Naive thymus-derived CD8-positive, alpha-beta T cell (primary cell): Measurements from ENCODE around the gene BUB1B. TPM values are rescaled to one million over a fixed set of nuclear protein-coding genes. Genes with fewer than 3 reads are reported as not detected.
"Not testable (repeated sequence)": the region's sequence is repeated elsewhere in the genome, so short reads cannot be mapped to it uniquely, and the experiment has no call there.

Experiments used
- ATAC-seq, 2 donors: fragments of 150-1000 bp; cut with Tn5 transposase in 1 of 2; sonication (Bioruptor Pico), chemical (Tn5 transposase) in 1 of 2; 1 replicate in 1 of 2; 2 replicates in 1 of 2; pipeline ENCODE4 v1.10.0; 2021; ENCODE audit warnings: mild to moderate bottlenecking in 2 of 2, moderate library complexity in 2 of 2
- POLR2A ChIA-PET: fragments of 350-600 bp; sonication (Branson Sonifier 250); formaldehyde crosslinking; loops from one replicate; lab custom pipeline; 2021; ENCODE audit warnings: antibody characterized with exemption; lab: Charles Lee
- DNase-seq, 10 donors: peaks; one replicate each; pipeline versions ENCODE4 v3.0.0 to v3.0.0-alpha.2; 2020 to 2022
- H3K27ac Mint-ChIP-seq, 10 donors: one replicate each; pipeline ENCODE4 v1.8.0; 2020 to 2022; ENCODE audit warnings: mild to moderate bottlenecking in 10 of 10, mixed read lengths in 10 of 10, moderate library complexity in 4 of 10, inconsistent platforms in 1 of 10
- H3K27me3 Mint-ChIP-seq, 5 donors: one replicate each; pipeline ENCODE4 v1.8.0; 2021 to 2022; ENCODE audit warnings: mixed read lengths in 5 of 5
- H3K36me3 Mint-ChIP-seq, 3 donors: one replicate each; pipeline ENCODE4 v1.8.0; 2020 to 2022; ENCODE audit warnings: mixed read lengths in 3 of 3, mild to moderate bottlenecking in 2 of 3, inconsistent platforms in 1 of 3
- H3K4me1 Mint-ChIP-seq, 4 donors: one replicate each; pipeline ENCODE4 v1.8.0; 2021 to 2022; ENCODE audit warnings: mixed read lengths in 4 of 4
- H3K4me3 Mint-ChIP-seq, 10 donors: one replicate each; pipeline ENCODE4 v1.8.0; 2020 to 2022; ENCODE audit warnings: mild to moderate bottlenecking in 10 of 10, mixed read lengths in 10 of 10, moderate library complexity in 6 of 10, inconsistent platforms in 1 of 10
- H3K9me3 Mint-ChIP-seq, 9 donors: one replicate each; pipeline ENCODE4 v1.8.0; 2020 to 2022; ENCODE audit warnings: mixed read lengths in 9 of 9, mild to moderate bottlenecking in 3 of 9, inconsistent platforms in 1 of 9, moderate library complexity in 1 of 9
- polyA plus RNA-seq, 3 donors: library from polyadenylated mRNA; unstranded; fragments of 300-500 nt; fragmentation: Illumina TruSeq; gene quantifications; one replicate each; pipeline ENCODE4 v1.2.3, GENCODE V29; 2021
- total RNA-seq, 8 experiments: library from RNA in 2 of 8; stranded (reverse) in 2 of 8; gene quantifications; one replicate each; pipeline ENCODE4 v1.2.3 and lab custom pipeline; 2021 to 2026

Gene BUB1B
- total and polyA plus RNA-seq, 5 experiments from 2014 or later = 0.49 to 0.77 (median 0.54) TPM; not detected in 2

GRCh38 chr15:40167374-40167773 is 6.5 kb downstream of the BUB1B start:
- H3K36me3 Mint-ChIP-seq, H3K27ac Mint-ChIP-seq, DNase-seq, H3K4me1 Mint-ChIP-seq, H3K9me3 Mint-ChIP-seq, H3K27me3 Mint-ChIP-seq, ATAC-seq, H3K4me3 Mint-ChIP-seq: not testable (repeated sequence)
- POLR2A ChIA-PET = interaction anchor here (0.6 kb wide), 2 partner anchors 20 to 61 kb away, joined by 3 to 4 read pairs; no protein-coding TSS in a partner anchor

DNA sequence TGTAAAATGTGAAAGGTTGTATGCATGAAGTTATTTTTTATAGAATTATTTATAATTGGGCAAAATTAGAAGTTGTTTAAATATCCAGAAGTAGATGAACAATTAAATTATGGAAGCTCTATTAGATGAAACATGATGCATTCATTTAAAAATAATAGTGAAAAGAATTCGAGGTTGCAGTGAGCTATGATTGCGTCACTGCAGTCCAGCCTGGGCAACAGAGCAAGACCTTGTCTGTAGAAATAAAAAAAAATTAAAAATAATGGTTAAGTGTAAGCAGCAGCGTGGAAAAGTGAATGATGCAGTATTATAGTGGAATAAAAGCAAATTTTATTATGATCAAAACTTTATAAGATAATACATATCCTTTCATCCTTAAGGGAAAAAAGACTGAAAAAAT is 14.3 kb downstream of the BUB1B start:
- no peaks in the 10 kb centered on the region for H3K36me3 Mint-ChIP-seq
- no peaks in the 10 kb centered on the region for H3K4me1 Mint-ChIP-seq
- no peaks in the 10 kb centered on the region for H3K9me3 Mint-ChIP-seq
- H3K27me3 Mint-ChIP-seq = no peaks in the 10 kb centered on the region
- H3K27ac Mint-ChIP-seq = no peak overlapping the region
- no peak for ATAC-seq
- POLR2A ChIA-PET = no interaction called here
- H3K4me3 Mint-ChIP-seq = no peak overlapping the region
- no peak for DNase-seq

GRCh38 chr15:40182358-40183029 is 21.6 kb downstream of the BUB1B start:
- H3K4me1 Mint-ChIP-seq = peaks cover 4 to 23% (median 19%) of the 10 kb centered on the region in 4 donors
- no peaks in the 10 kb centered on the region for H3K36me3 Mint-ChIP-seq
- POLR2A ChIA-PET = no interaction called here
- DNase-seq = no peak
- no peak for ATAC-seq
- H3K4me3 Mint-ChIP-seq = peak overlapping the region in 6 of 10 donors; percentile 1 to 57 (median 15)
- no peaks in the 10 kb centered on the region for H3K27me3 Mint-ChIP-seq
- peak overlapping the region in 5 of 10 donors; percentile 5 to 79 (median 50) for H3K27ac Mint-ChIP-seq
- peaks cover 0 to 2% (median 0%) of the 10 kb centered on the region in 9 donors for H3K9me3 Mint-ChIP-seq

GRCh38 chr15:40183636-40184463 is 23.0 kb downstream of the BUB1B start:
- peak overlapping the region in 4 of 10 donors; percentile 6 to 76 (median 25) for H3K27ac Mint-ChIP-seq
- ATAC-seq (no peak), DNase-seq (no peak)
- H3K36me3 Mint-ChIP-seq = no peaks in the 10 kb centered on the region
- H3K27me3 Mint-ChIP-seq = no peaks in the 10 kb centered on the region
- POLR2A ChIA-PET = no interaction called here
- H3K4me1 Mint-ChIP-seq = peaks cover 4 to 23% (median 19%) of the 10 kb centered on the region in 4 donors
- peaks cover 0 to 2% (median 0%) of the 10 kb centered on the region in 9 donors for H3K9me3 Mint-ChIP-seq
- H3K4me3 Mint-ChIP-seq = peak overlapping the region in 1 of 10 donors; percentile 29

DNA sequence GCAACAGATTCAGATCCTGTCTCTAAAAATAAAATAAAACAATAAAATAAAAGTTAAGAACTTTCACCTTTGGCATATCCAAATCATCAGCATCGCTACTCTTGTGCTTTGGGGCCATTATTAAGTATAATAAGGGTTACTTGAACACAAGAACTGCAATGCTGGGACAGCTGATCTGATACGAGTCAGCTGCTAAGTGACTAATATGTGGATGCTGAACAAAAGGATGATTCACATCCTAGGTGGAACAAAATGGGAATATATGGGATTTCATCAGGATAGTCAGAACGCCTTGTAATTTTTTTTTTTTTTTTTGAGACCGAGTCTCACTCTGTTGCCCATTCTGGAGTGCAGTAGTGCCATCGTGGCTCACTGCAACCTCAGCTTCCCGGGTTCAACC is 29.7 kb downstream of the BUB1B start:
- H3K27me3 Mint-ChIP-seq = peaks cover 0 to 5% (median 0%) of the 10 kb centered on the region in 5 donors
- no peak overlapping the region for H3K27ac Mint-ChIP-seq
- no peaks in the 10 kb centered on the region for H3K36me3 Mint-ChIP-seq
- DNase-seq = no peak
- no peaks in the 10 kb centered on the region for H3K9me3 Mint-ChIP-seq
- peaks cover 0 to 2% (median 0%) of the 10 kb centered on the region in 4 donors for H3K4me1 Mint-ChIP-seq
- POLR2A ChIA-PET = no interaction called here
- ATAC-seq = no peak
- H3K4me3 Mint-ChIP-seq = no peak overlapping the region

DNA sequence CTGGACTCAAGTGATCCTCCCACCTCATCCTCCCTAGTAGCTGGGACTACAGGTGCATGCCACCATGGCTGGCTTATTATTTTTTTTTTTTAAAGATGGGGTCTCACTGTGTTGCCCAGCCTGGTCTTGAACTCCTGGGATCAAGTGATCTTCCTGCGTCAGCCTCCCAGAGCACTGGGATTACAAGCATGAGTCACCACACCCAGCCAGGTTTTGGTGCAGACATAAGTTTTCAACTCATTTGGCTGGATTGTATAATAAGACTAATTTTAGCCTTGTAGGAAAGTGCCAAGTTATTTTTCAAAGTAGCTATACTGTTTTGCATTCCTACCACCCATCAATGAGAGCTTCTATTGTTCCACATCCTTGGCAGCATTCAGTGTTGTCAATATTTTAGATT is 32.1 kb downstream of the BUB1B start:
- no peak for ATAC-seq

GRCh38 chr15:40197434-40197833 is 36.6 kb downstream of the BUB1B start:
- POLR2A ChIA-PET = no interaction called here
- peak in 1 of 2 donors; percentile 63 for ATAC-seq
- H3K27me3 Mint-ChIP-seq = peaks cover 0 to 8% (median 0%) of the 10 kb centered on the region in 5 donors
- DNase-seq = peak in 2 of 10 donors; percentile 4 to 18
- H3K4me1 Mint-ChIP-seq = peaks cover 14 to 23% (median 19%) of the 10 kb centered on the region in 4 donors
- no peaks in the 10 kb centered on the region for H3K36me3 Mint-ChIP-seq
- peak overlapping the region in 1 of 10 donors; percentile 10 for H3K27ac Mint-ChIP-seq
- H3K9me3 Mint-ChIP-seq = no peaks in the 10 kb centered on the region
- peak overlapping the region in 5 of 10 donors; percentile 4 to 41 (median 20) for H3K4me3 Mint-ChIP-seq

More for the DNA sequence above, 32.1 kb downstream of the BUB1B start:
- H3K4me3 Mint-ChIP-seq = no peak overlapping the region
- peaks cover 0 to 9% (median 0%) of the 10 kb centered on the region in 5 donors for H3K27me3 Mint-ChIP-seq
- POLR2A ChIA-PET = interaction anchor here (0.7 kb wide), 2 partner anchors 33 to 45 kb away, joined by 5 to 10 read pairs; no protein-coding TSS in a partner anchor
- no peak overlapping the region for H3K27ac Mint-ChIP-seq
- H3K4me1 Mint-ChIP-seq = peaks cover 8 to 15% (median 9%) of the 10 kb centered on the region in 4 donors
- no peak for DNase-seq
- H3K36me3 Mint-ChIP-seq = no peaks in the 10 kb centered on the region
- H3K9me3 Mint-ChIP-seq = no peaks in the 10 kb centered on the region

GRCh38 chr15:40198355-40199085 is 37.7 kb downstream of the BUB1B start:
- H3K36me3 Mint-ChIP-seq = no peaks in the 10 kb centered on the region
- no peak overlapping the region for H3K4me3 Mint-ChIP-seq
- H3K27me3 Mint-ChIP-seq = peaks cover 0 to 6% (median 0%) of the 10 kb centered on the region in 5 donors
- H3K9me3 Mint-ChIP-seq = no peaks in the 10 kb centered on the region
- peaks cover 13 to 23% (median 19%) of the 10 kb centered on the region in 4 donors for H3K4me1 Mint-ChIP-seq
- DNase-seq (no peak), ATAC-seq (no peak)
- POLR2A ChIA-PET = interaction anchor here (0.7 kb wide), 1 partner anchor 141 kb away, joined by 3 read pairs; no protein-coding TSS in a partner anchor
- peak overlapping the region in 2 of 10 donors; percentile 0 to 50 for H3K27ac Mint-ChIP-seq

DNA sequence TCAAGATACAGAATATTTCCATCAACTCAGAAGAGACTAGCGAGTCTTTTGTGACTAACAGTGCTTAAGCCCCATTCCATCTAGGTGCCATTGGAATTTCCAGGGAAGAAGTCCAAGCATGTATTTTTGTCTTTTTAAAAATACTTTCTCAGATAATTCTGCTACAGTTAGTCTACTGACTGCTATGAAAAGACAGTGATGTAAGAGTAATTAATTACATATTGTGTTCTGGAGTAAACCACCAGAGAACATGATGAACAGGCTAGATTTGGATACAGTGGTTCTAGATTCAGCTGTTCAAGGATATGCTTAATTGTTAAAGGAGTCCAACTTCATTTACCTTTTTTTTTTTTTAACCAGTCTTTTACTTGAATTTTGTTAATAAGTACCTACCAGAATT is 43.2 kb downstream of the BUB1B start:
- H3K36me3 Mint-ChIP-seq = no peaks in the 10 kb centered on the region
- no peaks in the 10 kb centered on the region for H3K9me3 Mint-ChIP-seq
- ATAC-seq = no peak
- H3K27ac Mint-ChIP-seq = no peak overlapping the region
- no peak overlapping the region for H3K4me3 Mint-ChIP-seq
- no peak for DNase-seq
- POLR2A ChIA-PET = interaction anchor here (0.7 kb wide), 1 partner anchor 98 kb away, joined by 3 read pairs; no protein-coding TSS in a partner anchor
- H3K27me3 Mint-ChIP-seq = no peaks in the 10 kb centered on the region
- H3K4me1 Mint-ChIP-seq = peaks cover 0 to under 1% (median under 1%) of the 10 kb centered on the region in 4 donors

DNA sequence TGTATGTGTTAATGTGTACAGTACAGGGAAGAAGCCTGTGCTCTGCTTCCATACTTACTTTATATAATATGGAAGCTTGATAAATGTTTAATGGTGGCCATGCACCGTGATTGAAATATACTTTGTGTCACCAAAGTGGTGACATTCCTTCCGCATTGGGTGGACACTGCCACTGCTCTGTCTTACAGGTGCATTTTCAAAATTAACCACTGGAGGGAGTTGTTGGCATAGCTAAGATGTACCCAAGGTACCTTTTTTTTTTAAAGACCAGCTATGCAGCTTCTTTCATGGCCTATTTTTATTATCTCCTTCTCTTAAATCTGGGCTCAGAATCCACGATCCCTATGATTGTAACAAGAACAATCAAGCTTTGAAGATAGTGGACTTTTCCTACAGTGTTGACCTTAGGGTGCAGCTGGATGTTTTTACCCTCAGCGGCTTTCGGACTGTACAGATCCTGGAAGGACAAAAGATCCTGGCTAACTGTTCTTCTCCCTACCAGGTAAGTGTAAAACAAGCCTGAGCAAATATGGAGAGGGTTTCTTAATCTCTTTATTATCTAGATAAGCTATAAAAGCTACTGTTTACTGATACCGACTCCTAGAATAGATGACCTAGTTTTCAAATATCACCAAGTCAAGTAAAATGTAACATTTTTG is 56.4 kb downstream of the BUB1B start:
- no peak overlapping the region for H3K4me3 Mint-ChIP-seq
- no peaks in the 10 kb centered on the region for H3K9me3 Mint-ChIP-seq
- no peaks in the 10 kb centered on the region for H3K27me3 Mint-ChIP-seq
- POLR2A ChIA-PET = interaction anchor here (0.7 kb wide), 1 partner anchor 348 kb away, joined by 3 read pairs; the partner anchor contains the start of gene CCDC32
- H3K27ac Mint-ChIP-seq = no peak overlapping the region
- H3K36me3 Mint-ChIP-seq = no peaks in the 10 kb centered on the region
- peak in 8 of 10 donors; percentile 14 to 75 (median 46) for DNase-seq
- H3K4me1 Mint-ChIP-seq = no peaks in the 10 kb centered on the region
- ATAC-seq = peak; percentile 88 to 89

GRCh38 chr15:40219801-40220200 is 58.9 kb downstream of the BUB1B start:
- no peaks in the 10 kb centered on the region for H3K4me1 Mint-ChIP-seq
- H3K27ac Mint-ChIP-seq = no peak overlapping the region
- DNase-seq = no peak
- POLR2A ChIA-PET = no interaction called here
- H3K4me3 Mint-ChIP-seq = no peak overlapping the region
- no peaks in the 10 kb centered on the region for H3K36me3 Mint-ChIP-seq
- ATAC-seq = no peak
- no peaks in the 10 kb centered on the region for H3K9me3 Mint-ChIP-seq
- no peaks in the 10 kb centered on the region for H3K27me3 Mint-ChIP-seq

GRCh38 chr15:40222131-40222530 is 61.3 kb downstream of the BUB1B start:
- Mint-ChIP-seq H3K4me3 (no peak overlapping the region), H3K27ac (no peak overlapping the region), H3K36me3 (no peaks in the 10 kb centered on the region), H3K4me1 (peaks cover 0 to 1% (median 0%) of the 10 kb centered on the region in 4 donors), H3K9me3 (no peaks in the 10 kb centered on the region), H3K27me3 (no peaks in the 10 kb centered on the region)
- POLR2A ChIA-PET = no interaction called here
- ATAC-seq (no peak), DNase-seq (no peak)
